Keratinocyte (primary cell): ENCODE measurements around the gene DHX57.

Experiments used
- EZH2 ChIP-seq: IDR thresholded peaks from one replicate; pipeline ENCODE4 v1.6.1; 2012; ENCODE audit warnings: inconsistent platforms, mild to moderate bottlenecking, low read length, moderate library complexity
- TF ChIP-seq, protein P1 (sequence below), 3 experiments: IDR thresholded peaks in 1 of 3; conservative IDR thresholded peaks in 1 of 3; optimal IDR thresholded peaks in 1 of 3; 2 replicates in 2 of 3; 3 replicates in 1 of 3; pipeline versions ENCODE3 to v1.5.1; 2011; ENCODE audit warnings: low read length in 3 of 3, mild to moderate bottlenecking in 3 of 3, moderate library complexity in 2 of 3, control low read depth in 1 of 3, inconsistent platforms in 1 of 3; ENCODE audit not compliant: insufficient read depth in 2 of 3; ENCODE audit errors: extremely low read depth in 1 of 3

DNA sequence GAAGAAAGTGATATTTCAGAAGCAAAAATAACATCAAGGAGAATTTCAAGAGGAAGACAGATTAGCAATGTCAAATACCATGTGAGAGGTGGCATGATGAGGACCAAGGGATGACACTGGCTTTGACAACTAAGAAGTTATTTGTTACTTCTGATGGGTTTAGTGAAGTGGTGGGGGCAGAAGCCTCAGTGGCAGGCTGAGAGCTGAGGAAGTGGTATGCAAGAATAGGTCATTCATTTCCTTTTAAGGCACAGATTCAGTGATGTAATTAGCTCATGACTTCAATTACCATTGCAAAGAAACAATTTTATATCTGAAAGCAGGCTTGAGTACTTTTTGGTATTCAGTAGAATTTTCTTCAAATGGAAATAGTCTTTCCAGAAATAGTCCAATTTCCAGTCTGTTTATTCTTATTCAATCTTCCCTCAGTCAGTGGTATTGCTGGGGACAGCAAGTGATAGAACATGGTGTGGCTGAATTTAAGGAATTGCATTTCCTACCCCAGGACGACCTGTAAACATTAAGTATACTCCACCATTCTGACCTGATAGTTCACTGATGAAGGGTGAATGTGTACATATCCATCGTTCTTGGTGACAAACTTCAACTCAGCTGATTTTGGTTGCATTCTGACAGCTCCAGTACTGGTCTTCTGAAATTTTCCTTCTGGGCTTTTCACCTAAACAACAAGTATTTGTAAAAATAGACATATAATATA is 69.6 kb downstream of the DHX57 start:
- TF ChIP-seq, protein P1, sequence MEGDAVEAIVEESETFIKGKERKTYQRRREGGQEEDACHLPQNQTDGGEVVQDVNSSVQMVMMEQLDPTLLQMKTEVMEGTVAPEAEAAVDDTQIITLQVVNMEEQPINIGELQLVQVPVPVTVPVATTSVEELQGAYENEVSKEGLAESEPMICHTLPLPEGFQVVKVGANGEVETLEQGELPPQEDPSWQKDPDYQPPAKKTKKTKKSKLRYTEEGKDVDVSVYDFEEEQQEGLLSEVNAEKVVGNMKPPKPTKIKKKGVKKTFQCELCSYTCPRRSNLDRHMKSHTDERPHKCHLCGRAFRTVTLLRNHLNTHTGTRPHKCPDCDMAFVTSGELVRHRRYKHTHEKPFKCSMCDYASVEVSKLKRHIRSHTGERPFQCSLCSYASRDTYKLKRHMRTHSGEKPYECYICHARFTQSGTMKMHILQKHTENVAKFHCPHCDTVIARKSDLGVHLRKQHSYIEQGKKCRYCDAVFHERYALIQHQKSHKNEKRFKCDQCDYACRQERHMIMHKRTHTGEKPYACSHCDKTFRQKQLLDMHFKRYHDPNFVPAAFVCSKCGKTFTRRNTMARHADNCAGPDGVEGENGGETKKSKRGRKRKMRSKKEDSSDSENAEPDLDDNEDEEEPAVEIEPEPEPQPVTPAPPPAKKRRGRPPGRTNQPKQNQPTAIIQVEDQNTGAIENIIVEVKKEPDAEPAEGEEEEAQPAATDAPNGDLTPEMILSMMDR (optimal IDR thresholded peaks at IDR 0.05 in 1 of 3, IDR thresholded peaks at IDR 0.05 in 1 of 3, conservative IDR thresholded peaks at IDR 0.05 in 1 of 3; ENCODE audit: extremely low read depth in 1 of 3, insufficient read depth in 2 of 3, low read length in 3 of 3), result no peak
- no peak for TF ChIP-seq EZH2
